A549 treated with RU486 at 1 μM for 4 hours (cell line): ENCODE measurements around the gene CFAP53. TPM values are rescaled to one million over a fixed set of nuclear protein-coding genes. Genes with fewer than 3 reads are reported as not detected.

Experiments
- total RNA-seq: library from RNA; stranded (reverse); fragments of 200-300 nt; extraction: Qiagen RNA extraction; gene quantifications from 5 replicates; pipeline ENCODE4 v1.2.3, GENCODE V29; 2022; ENCODE audit warnings: low read depth

The CFAP53 gene
- total RNA-seq: 0.13 to 0.37 TPM (median 0.15 TPM) in 5 replicates

GRCh38 chr18:50266248-50266704 lies at the start of gene CFAP53:
Gene CFAP53 (minus strand): TSS chr18:50266495. CDS start chr18:50266404, 91 bp downstream.

DNA sequence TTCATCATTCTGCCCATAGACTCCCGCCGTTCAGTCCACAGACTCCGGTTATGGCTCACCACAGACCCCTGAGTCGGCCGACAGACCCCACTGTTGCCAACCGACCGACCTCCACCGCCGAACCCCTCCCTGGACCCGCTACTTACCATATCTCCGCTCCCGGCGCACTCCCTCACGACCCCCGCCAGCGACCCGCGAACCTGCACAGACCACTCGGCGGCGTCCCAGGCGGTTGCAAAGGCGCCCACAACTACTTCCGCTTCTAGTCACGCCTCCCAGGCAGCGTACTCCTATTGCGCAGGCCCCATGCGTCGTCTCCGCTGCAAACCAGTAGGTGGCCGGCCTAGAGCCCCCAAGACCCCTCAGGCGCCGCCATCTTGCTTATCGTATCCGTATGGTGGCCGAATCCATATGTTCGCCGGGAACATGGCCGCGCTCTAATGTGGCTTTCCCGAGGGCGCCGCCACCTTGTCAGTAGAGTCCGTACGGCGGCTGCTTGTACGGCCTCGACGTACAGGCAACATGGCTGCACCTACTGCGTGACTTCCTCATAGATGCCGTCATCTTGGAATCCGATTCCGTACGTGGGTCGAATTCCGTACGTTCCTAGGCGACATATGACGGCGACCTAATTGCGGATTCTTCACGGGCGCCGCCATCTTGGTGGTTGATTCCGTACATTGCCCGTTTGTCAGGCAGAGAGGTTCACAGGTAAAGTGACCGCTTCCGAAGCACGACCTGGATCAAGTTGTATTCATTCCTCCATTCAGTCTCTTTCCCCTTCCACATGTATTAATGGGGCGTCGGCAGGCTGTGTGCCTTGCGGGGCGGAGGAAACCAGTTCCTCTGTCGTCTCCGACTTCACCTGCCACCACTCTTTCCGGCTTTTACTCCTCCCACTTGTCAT lies 21.4 kb upstream of the CFAP53 start, which contains the start of gene CXXC1:
CXXC1 (minus strand) TSS at position 252 of the 907 bp plus-strand sequence; CDS start at position 149, 103 bp downstream.

GRCh38 chr18:50281295-50281971 lies 15.1 kb upstream of the CFAP53 start, which contains the start of gene MBD1:
Gene MBD1 (minus strand): TSS chr18:50281523. CDS start chr18:50279992, 1,531 bp downstream.

GRCh38 chr18:50194631-50195532 lies 71.4 kb downstream of the CFAP53 start, which contains the start of gene MYO5B:
Gene MYO5B (minus strand): TSS chr18:50195147. CDS start chr18:50194793, 354 bp downstream.

Other genes with a start within 250 kb of the CFAP53 start
- gene MYO5B, start 71.3 kb downstream of the CFAP53 start, total RNA-seq: 10.2 to 15.1 TPM (median 12.8 TPM) in 5 replicates
- gene MBD1, start 15.0 kb upstream of the CFAP53 start, total RNA-seq: 25.2 to 37.5 TPM (median 34.6 TPM) in 5 replicates
- 42.8 to 48.4 TPM (median 47.3 TPM) in 5 replicates for gene CXXC1, start 21.2 kb upstream of the CFAP53 start, total RNA-seq
- 10.4 to 14.0 TPM (median 12.1 TPM) in 5 replicates for gene SKA1, start 108.6 kb upstream of the CFAP53 start, total RNA-seq